ENCODE data around the gene DICER1. TPM values are rescaled to one million over a fixed set of nuclear protein-coding genes. Genes with fewer than 3 reads are reported as not detected.

DICER1 gene
- total and polyA plus RNA-seq, 9 of the 15 experiments (the other 6 are each of a cell fraction or from before 2014, with no cell fraction given): 2.5 to 23.2 (median 12.4) TPM

DNA sequence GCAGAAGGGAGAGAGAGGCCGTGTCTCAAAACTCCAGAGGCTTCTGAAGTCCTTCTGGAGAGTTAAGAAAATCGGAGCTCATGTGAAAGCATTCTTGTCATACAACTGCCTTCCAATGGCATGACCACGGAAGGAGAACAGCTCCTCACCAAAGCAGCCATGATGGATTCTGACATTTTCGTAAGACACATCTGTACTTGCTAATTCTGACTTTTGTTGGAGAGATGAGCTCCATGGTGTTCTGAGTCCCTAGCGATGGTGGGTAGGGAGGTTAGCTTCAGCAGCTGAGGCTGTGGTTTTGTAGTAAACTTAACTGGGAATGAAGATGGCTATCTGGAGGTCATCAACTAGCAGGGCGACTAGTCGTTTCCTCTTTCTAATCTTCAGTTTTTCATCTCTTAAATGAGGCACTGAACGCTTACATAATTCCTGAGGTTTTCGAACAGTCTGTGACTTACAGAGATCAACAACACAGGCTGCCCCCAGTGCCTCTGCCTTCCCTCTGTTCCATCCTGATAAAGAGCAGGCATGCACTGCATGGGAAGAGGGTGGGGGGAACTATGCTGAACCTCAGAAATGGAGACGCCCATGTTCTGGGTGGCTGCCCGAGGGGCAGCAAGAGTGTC is 28.6 kb upstream of the DICER1 start (continued):
- TF ChIP-seq SIX5 (IDR thresholded peaks at IDR 0.05; ENCODE audit: borderline replicate concordance in 1 of 2, insufficient read depth in 1 of 2, low read depth in 1 of 2, low read length in 2 of 2): no peak
- peak; percentile 85 for TF ChIP-seq CBFA2T3 (IDR thresholded peaks at IDR 0.05)
- TF ChIP-seq MAFG (tag; conservative IDR thresholded peaks at IDR 0.05): no peak
- TF ChIP-seq GATAD2B (IDR thresholded peaks at IDR 0.05; ENCODE audit: borderline replicate concordance): no peak
- no peak for TF ChIP-seq XRCC3 (IDR thresholded peaks at IDR 0.05)
- TF ChIP-seq POLR2AphosphoS2 (IDR thresholded peaks at IDR 0.05; ENCODE audit: low read length): no peak
- peak; percentile 69 to 75 for TF ChIP-seq KDM1A (IDR thresholded peaks at IDR 0.05)
- TF ChIP-seq CXXC5 (CRISPR knock-in tag; IDR thresholded peaks at IDR 0.05): peak; percentile 21; the same call in 1 of the 2 replicates
- no peak for TF ChIP-seq CBFB (CRISPR knock-in tag; IDR thresholded peaks at IDR 0.05)
- no peak for TF ChIP-seq KDM4B (IDR thresholded peaks at IDR 0.05; ENCODE audit: borderline replicate concordance in 2 of 2, low read depth in 1 of 2)
- no peak for TF ChIP-seq KAT2B (IDR thresholded peaks at IDR 0.05; ENCODE audit: low read depth, low read length)
- no peak for TF ChIP-seq EZH2 (IDR thresholded peaks at IDR 0.05; ENCODE audit: borderline replicate concordance, low read depth, low read length)
- no peak for TF ChIP-seq NCOA4 (IDR thresholded peaks at IDR 0.05; ENCODE audit: partially characterized antibody)
- TF ChIP-seq, protein P1, sequence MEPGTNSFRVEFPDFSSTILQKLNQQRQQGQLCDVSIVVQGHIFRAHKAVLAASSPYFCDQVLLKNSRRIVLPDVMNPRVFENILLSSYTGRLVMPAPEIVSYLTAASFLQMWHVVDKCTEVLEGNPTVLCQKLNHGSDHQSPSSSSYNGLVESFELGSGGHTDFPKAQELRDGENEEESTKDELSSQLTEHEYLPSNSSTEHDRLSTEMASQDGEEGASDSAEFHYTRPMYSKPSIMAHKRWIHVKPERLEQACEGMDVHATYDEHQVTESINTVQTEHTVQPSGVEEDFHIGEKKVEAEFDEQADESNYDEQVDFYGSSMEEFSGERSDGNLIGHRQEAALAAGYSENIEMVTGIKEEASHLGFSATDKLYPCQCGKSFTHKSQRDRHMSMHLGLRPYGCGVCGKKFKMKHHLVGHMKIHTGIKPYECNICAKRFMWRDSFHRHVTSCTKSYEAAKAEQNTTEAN (CRISPR knock-in tag; IDR thresholded peaks at IDR 0.05): no peak
- no peak for TF ChIP-seq ZC3H4 (CRISPR knock-in tag; IDR thresholded peaks at IDR 0.05; ENCODE audit: borderline replicate concordance)
- TF ChIP-seq KDM5B (IDR thresholded peaks at IDR 0.05; ENCODE audit: insufficient replicate concordance, low read depth, low read length): no peak
- TF ChIP-seq, protein P2, sequence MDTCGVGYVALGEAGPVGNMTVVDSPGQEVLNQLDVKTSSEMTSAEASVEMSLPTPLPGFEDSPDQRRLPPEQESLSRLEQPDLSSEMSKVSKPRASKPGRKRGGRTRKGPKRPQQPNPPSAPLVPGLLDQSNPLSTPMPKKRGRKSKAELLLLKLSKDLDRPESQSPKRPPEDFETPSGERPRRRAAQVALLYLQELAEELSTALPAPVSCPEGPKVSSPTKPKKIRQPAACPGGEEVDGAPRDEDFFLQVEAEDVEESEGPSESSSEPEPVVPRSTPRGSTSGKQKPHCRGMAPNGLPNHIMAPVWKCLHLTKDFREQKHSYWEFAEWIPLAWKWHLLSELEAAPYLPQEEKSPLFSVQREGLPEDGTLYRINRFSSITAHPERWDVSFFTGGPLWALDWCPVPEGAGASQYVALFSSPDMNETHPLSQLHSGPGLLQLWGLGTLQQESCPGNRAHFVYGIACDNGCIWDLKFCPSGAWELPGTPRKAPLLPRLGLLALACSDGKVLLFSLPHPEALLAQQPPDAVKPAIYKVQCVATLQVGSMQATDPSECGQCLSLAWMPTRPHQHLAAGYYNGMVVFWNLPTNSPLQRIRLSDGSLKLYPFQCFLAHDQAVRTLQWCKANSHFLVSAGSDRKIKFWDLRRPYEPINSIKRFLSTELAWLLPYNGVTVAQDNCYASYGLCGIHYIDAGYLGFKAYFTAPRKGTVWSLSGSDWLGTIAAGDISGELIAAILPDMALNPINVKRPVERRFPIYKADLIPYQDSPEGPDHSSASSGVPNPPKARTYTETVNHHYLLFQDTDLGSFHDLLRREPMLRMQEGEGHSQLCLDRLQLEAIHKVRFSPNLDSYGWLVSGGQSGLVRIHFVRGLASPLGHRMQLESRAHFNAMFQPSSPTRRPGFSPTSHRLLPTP (IDR thresholded peaks at IDR 0.05; ENCODE audit: borderline replicate concordance, extremely low read depth, insufficient read length): no peak
- TF ChIP-seq ZNF408 (CRISPR knock-in tag; IDR thresholded peaks at IDR 0.05; ENCODE audit: low read depth): no peak

Measured in K562 (cell line).